Tibial artery (tissue), 4 donors: ENCODE data around the gene USP6NL.
A peak's percentile ranks its signal among the peaks of the same experiment; 100 is the strongest.

Experiments used
- DNase-seq, 2 donors: peaks; one replicate each; pipeline ENCODE4 v3.0.0-alpha.2; 2019
- H3K27ac ChIP-seq, 2 donors: fragments of 200-600 bp; sonication (generic) in 1 of 2; 1 replicate in 1 of 2; 2 replicates in 1 of 2; pipeline ENCODE4 v1.5.1; 2018 to 2019; ENCODE audit warnings: mild to moderate bottlenecking in 1 of 2
- H3K27me3 ChIP-seq, 2 donors: fragments of 200-600 bp; sonication (generic) in 1 of 2; one replicate each; pipeline versions ENCODE4 v1.5.1 to v1.6.0; 2016 to 2019
- H3K36me3 ChIP-seq, 3 donors: fragments of 200-600 bp; sonication (generic) in 2 of 3; one replicate each; pipeline ENCODE4 v1.5.1; 2016 to 2019; ENCODE audit warnings: mild to moderate bottlenecking in 2 of 3
- H3K4me1 ChIP-seq, 4 donors: fragments of 200-600 bp; sonication (generic) in 2 of 4; 1 replicate in 3 of 4; 2 replicates in 1 of 4; pipeline ENCODE4 v1.5.1; 2016 to 2019
- H3K4me3 ChIP-seq, 2 donors: fragments of 200-600 bp; sonication (generic) in 1 of 2; 1 replicate in 1 of 2; 2 replicates in 1 of 2; pipeline ENCODE4 v1.5.1; 2018 to 2019; ENCODE audit warnings: mild to moderate bottlenecking in 2 of 2
- H3K9me3 ChIP-seq, 3 donors: fragments of 200-600 bp; sonication (generic) in 1 of 3; one replicate each; pipeline ENCODE4 v1.5.1; 2016 to 2019
- intact Hi-C: fragments of 100-400 bp; cut with DNase I; formaldehyde crosslinking; loops from one replicate; pipeline ENCODE4 v1.15.0; 2023; ENCODE audit warnings: low total_unique reads
- TF ChIP-seq, protein P1 (sequence below), 2 experiments: fragments of 200-600 bp in 1 of 2; fragments of 450-650 bp in 1 of 2; IDR thresholded peaks; one replicate each; pipeline ENCODE4 v1.5.1; 2017 to 2019; ENCODE audit warnings: antibody characterized with exemption in 2 of 2, mild to moderate bottlenecking in 1 of 2, moderate library complexity in 1 of 2

Gene USP6NL

DNA sequence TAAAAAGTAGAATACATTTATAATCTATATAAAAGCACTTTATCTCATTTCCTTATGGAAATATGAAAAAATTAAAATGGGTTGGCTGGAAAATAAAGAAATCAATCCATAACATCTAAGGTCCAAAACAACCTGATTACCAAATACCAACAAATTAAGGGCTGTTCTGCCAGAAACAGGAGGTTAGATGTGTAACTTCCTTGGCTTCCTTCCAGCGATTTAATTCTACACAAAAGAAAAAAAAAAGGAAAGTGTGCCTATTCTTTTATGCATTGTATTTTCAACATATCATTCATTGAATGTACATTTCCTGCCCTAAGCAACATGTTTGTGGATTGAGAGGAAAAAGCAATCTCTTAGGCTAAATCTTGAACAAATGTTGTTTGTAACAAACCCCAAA, 36.2 kb upstream of the USP6NL start:
- H3K4me3 ChIP-seq = no peak overlapping the region
- no peak for DNase-seq
- H3K36me3 ChIP-seq = no peaks in the 10 kb centered on the region
- no peaks in the 10 kb centered on the region for H3K27me3 ChIP-seq
- TF ChIP-seq, protein P1, sequence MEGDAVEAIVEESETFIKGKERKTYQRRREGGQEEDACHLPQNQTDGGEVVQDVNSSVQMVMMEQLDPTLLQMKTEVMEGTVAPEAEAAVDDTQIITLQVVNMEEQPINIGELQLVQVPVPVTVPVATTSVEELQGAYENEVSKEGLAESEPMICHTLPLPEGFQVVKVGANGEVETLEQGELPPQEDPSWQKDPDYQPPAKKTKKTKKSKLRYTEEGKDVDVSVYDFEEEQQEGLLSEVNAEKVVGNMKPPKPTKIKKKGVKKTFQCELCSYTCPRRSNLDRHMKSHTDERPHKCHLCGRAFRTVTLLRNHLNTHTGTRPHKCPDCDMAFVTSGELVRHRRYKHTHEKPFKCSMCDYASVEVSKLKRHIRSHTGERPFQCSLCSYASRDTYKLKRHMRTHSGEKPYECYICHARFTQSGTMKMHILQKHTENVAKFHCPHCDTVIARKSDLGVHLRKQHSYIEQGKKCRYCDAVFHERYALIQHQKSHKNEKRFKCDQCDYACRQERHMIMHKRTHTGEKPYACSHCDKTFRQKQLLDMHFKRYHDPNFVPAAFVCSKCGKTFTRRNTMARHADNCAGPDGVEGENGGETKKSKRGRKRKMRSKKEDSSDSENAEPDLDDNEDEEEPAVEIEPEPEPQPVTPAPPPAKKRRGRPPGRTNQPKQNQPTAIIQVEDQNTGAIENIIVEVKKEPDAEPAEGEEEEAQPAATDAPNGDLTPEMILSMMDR (IDR thresholded peaks at IDR 0.05) = no peak
- no peak overlapping the region for H3K27ac ChIP-seq
- H3K9me3 ChIP-seq = no peaks in the 10 kb centered on the region
- intact Hi-C loops = no loop called here
- no peaks in the 10 kb centered on the region for H3K4me1 ChIP-seq

DNA sequence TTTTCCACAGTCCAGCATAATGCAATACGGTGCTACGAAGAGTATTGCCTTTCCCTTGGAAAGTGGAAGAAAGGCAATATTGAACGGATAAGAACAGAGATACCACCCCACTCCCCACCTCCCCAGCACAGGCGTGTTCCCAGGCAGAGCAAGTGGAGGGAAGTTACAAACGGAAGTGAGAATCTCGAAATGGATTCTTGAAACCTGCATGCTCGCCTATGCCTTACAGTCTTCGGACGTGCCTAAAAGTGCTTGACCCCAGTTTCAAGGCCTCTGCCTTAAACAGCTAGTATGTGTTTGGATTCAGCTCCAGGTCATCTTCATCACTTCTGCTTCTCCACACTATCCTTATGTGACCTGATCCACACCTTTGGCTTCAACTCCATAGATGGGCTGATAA, 35.0 kb upstream of the USP6NL start:
- Histone ChIP-seq H3K36me3 (no peaks in the 10 kb centered on the region), H3K27me3 (no peaks in the 10 kb centered on the region), H3K9me3 (no peaks in the 10 kb centered on the region), H3K27ac (no peak overlapping the region), H3K4me3 (no peak overlapping the region), H3K4me1 (no peaks in the 10 kb centered on the region)
- DNase-seq = peak in 1 of 2 donors; percentile 16
- TF ChIP-seq, protein P1 (IDR thresholded peaks at IDR 0.05) = no peak
- intact Hi-C loops = no loop called here

DNA sequence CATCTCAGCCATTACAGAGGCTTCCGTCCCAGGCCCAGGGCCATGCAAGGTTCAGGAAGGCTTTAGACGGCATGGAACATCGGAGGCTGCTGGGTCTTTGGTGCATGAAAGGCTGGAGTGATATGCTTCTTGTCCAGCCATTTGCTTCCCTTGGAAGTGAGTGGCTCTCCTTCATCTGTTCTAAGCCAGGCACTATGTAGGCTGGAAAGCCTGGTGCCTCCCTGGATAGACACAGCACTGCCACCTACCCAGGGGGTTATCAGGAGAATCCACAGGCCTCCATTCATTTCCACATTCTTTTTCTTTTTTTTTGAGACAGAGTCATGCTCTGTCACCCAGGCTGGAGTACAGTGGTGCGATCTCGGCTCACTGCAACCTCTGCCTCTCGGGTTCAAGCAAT, 31.6 kb upstream of the USP6NL start:
- intact Hi-C loops = no loop called here
- H3K27me3 ChIP-seq = peaks cover 0 to 2% of the 10 kb centered on the region in 2 donors
- TF ChIP-seq, protein P1 (IDR thresholded peaks at IDR 0.05) = no peak
- no peaks in the 10 kb centered on the region for H3K4me1 ChIP-seq
- H3K27ac ChIP-seq = no peak overlapping the region
- DNase-seq = no peak
- no peaks in the 10 kb centered on the region for H3K9me3 ChIP-seq
- H3K4me3 ChIP-seq = no peak overlapping the region
- no peaks in the 10 kb centered on the region for H3K36me3 ChIP-seq

DNA sequence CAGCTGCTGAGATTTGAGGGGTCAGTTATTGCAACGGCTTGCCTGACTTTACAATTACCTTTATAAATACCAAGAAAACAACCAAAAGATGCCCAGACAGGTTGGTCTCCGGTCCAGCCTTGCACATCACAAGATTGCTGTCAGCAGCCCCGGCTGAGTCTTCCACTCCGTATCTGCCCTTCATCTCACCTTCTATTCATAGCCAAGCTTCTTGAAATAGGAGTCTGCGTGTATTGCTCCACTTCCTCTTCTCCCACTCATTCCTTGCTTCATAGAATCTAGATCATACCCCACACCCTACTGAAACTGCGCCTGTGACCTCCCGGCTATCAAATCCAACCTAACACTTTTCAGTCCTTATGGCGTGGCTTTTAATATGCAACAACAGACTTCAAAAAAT, 31.1 kb upstream of the USP6NL start:
- H3K27ac ChIP-seq = no peak overlapping the region
- H3K36me3 ChIP-seq = no peaks in the 10 kb centered on the region
- no peaks in the 10 kb centered on the region for H3K4me1 ChIP-seq
- H3K9me3 ChIP-seq = no peaks in the 10 kb centered on the region
- TF ChIP-seq, protein P1 (IDR thresholded peaks at IDR 0.05) = no peak
- H3K27me3 ChIP-seq = peaks cover 0 to 2% of the 10 kb centered on the region in 2 donors
- intact Hi-C loops = no loop called here
- no peak for DNase-seq
- no peak overlapping the region for H3K4me3 ChIP-seq

DNA sequence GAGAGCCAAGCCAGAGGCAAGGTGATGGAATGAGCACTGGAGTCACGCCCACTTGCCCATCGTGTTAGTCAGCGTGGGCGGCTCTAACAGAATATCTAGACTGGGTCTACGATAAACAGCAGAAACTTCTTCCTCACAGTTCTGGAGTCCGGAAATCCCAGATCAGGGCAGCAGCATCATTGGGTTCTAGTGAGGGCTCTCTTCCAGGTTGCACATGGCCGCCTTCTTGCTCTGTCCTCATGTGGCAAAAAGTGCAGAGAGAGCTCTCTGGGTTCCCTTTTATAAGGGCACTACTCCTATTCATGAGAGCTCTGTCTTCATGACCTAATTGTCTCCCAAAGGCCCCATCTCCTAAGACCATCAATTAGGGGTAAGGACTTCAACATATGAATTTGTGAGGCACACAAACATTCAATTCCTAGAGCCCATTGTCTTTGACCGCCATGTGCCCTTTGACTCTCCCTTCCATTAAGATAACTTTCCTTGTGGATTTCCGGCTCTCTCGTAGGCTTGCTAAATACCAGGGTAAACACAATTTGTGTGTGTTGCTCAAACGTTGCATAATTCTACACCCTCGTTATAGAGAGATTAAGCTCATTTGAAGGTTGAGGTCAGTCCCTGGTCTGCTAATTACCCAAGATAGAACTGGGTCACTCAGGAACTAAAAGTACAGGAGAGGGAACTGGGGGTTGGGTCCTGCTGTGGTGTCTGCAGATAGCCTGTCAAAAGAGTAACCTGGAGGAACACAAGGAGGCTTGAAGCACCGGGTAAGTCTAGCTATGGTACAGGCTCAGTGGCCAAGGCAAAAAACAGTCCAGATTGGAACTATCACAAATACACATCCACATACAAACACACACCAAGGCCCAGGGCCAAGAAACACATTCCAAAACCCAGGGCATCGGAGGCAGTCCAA, 28.7 kb upstream of the USP6NL start:
- no peaks in the 10 kb centered on the region for H3K4me1 ChIP-seq
- peaks cover 0 to 2% of the 10 kb centered on the region in 2 donors for H3K27me3 ChIP-seq
- TF ChIP-seq, protein P1 (IDR thresholded peaks at IDR 0.05) = no peak
- no peak overlapping the region for H3K4me3 ChIP-seq
- no peaks in the 10 kb centered on the region for H3K36me3 ChIP-seq
- no peaks in the 10 kb centered on the region for H3K9me3 ChIP-seq
- DNase-seq = no peak
- intact Hi-C loops = no loop called here
- H3K27ac ChIP-seq = no peak overlapping the region
